H54 (cell line): ENCODE measurements around the gene C5orf58.

ENCODE experiments used
- DNase-seq: peaks from one replicate; pipeline ENCODE4 v3.0.0; 2011; ENCODE audit warnings: low spot score, mixed read lengths; ENCODE audit not compliant: insufficient read length
- FAIRE-seq: peaks from 3 replicates; lab custom pipeline; 2011; peaks lifted over from hg19 to GRCh38; lab: Jason Lieb, UNC
- POLR2A ChIP-seq: IDR thresholded peaks from 2 replicates; pipeline ENCODE4 v1.6.1; 2011; ENCODE audit warnings: low read depth, mild to moderate bottlenecking, low read length

The C5orf58 gene

DNA sequence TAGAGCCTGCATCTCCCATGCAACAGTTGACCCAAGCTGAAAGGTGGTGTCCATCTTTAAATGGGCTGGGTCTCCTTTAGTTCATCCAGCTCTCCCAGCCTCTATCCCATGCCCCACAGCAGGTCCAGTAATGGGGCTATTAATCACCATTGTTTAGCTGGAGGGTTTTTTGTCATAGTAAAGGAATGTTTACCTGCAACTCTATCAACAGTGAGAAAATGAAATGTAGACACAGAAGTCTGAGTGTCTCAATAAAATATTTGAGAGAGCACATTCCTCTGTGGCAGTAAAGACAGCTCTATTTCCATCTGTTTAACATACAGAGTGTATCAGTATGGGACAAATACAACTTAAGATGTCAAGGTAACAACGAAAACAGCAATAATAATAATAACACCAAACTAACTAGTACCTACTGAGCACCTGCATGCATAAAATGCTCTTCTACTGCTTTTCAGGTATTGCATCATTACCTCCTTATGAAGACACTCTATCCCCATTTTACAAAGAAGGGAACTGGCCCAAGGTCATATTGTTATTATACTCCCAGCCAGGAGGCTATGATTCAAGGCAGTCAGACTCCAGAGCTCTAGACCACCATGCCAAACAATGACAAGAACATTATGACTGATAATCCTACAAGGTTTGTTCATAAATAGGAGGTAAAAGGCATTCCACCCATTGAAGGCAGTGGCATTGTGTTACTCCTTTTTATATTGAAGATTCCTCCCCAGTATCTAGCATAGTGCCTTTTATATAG, 21.0 kb upstream of the C5orf58 start:
- TF ChIP-seq POLR2A: no peak
- DNase-seq: no peak
- no peak for FAIRE-seq

DNA sequence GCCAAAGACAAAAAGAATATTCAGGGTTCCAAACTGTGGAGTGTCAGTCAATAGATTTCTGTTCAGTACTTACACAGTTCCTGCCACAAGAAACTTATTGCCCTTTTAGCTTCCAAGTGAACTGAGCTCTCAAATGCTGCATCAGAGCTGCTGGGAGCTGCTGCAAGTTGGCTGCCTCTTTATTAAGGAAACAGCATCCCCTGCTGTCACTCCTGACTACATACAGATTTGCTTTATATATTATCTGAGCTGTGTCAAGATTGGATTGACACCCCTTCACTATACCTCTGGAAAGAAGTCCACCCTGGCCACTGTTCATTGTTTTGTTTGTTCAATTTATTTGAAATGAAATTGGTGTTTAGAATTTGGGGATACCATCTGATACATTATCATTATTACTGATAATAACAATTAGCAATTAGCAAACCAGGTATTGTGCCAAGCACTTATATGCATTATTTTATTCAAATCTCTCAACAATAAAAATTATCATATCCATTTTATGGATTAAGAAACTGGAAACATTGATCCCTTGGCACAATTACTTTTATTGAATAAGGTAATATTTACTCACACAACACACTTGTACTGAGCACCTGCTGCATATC, 16.4 kb upstream of the C5orf58 start:
- TF ChIP-seq POLR2A: no peak
- DNase-seq (peak; percentile 25), FAIRE-seq (no peak)

DNA sequence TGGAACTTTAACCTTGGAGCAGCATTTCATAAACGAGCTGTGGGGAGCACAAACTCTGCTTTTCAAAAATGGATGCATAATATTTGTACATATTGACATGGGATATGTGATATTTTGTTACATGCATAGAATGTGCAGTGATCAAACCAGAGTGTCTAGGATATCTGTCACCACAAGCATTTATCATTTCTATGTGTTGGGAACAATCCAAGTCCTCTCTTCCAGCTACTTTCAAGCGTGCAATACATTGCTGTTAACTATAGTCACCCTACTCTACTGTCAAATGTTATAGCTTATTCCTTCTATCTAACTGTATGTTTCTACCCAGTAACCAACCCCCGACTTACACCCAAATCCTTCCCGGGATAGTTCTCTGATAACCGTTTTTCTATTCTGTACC, 15.0 kb upstream of the C5orf58 start:
- FAIRE-seq (no peak), DNase-seq (no peak)
- no peak for TF ChIP-seq POLR2A

- TF ChIP-seq POLR2A: no peak
- FAIRE-seq (no peak), DNase-seq (no peak)
Observed at GRCh38 chr5:170218726-170219125, 14.1 kb upstream of the C5orf58 start.

DNA sequence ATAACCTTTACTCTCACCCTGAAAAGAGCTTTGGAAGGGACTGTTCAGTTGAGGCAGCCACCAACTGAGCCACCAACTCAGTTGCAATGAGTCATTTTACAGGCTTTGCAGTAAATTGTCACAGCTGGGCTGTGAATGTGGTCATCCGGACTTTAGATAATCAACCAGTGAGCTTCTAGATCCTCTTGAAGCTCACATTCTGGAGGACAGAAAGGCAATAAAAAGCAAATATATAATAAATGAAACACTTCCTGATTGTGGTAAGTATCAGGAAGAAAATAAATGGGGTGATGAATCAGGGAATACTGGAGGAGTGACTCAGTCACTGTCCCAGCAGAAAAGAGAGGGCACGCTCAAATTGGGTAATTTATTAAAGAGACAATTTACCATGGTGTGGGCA, 13.2 kb upstream of the C5orf58 start:
- no peak for TF ChIP-seq POLR2A
- FAIRE-seq: no peak
- DNase-seq: peak; percentile 44

GRCh38 chr5:170220191-170220590, 12.6 kb upstream of the C5orf58 start:
- DNase-seq: no peak
- no peak for FAIRE-seq
- no peak for TF ChIP-seq POLR2A

DNA sequence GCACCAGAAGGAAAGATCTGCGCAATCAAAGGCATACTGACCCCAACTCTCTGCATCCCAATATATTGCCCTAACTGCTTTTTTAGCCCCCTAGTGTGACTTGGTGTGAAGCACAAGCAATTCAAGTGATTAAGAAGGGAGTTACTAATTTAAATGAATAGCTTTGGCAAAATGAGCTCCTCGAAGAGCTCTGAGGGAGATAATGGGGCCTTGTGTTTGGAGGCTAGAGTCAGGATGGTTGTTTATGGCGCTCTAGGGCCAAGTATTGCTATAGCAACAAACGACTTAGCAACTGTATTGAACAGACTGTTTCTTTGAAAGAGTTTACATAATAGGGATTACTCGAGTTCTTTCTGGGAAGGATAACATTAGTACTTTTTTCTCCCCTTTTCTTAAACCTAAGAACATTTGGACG, 11.5 kb upstream of the C5orf58 start:
- FAIRE-seq (no peak), DNase-seq (no peak)
- no peak for TF ChIP-seq POLR2A

- no peak for FAIRE-seq
- no peak for TF ChIP-seq POLR2A
- DNase-seq: no peak
Observed at GRCh38 chr5:170223360-170223759, 9.4 kb upstream of the C5orf58 start.

- no peak for TF ChIP-seq POLR2A
- FAIRE-seq: no peak
- DNase-seq: no peak
Observed at GRCh38 chr5:170223906-170224305, 8.9 kb upstream of the C5orf58 start.

- no peak for TF ChIP-seq POLR2A
- DNase-seq: peak; percentile 47
- peak; percentile 48 for FAIRE-seq
Observed at GRCh38 chr5:170225326-170226128, 7.3 kb upstream of the C5orf58 start.

- DNase-seq: no peak
- no peak for FAIRE-seq
- TF ChIP-seq POLR2A: no peak
Observed at GRCh38 chr5:170226129-170226615, 6.6 kb upstream of the C5orf58 start.

DNA sequence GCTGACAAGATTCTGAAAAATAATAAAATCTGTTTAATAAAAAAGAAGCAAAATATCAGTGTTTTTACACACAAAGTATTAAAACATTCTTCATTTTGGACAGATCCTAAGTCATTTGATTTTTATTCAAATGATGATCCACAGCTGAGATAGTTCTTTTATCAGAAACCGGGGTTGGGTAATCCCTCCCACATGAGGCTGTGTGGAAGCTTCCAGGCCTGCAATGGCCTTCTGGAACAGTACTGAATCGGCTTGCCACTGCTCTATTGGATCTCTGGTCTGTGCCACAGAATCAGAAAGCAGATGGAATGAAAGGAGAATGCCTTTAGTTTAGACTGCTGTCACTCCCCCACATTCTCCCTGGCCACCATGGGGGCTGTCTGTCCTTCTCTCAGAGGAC, 6.1 kb upstream of the C5orf58 start:
- no peak for TF ChIP-seq POLR2A

DNA sequence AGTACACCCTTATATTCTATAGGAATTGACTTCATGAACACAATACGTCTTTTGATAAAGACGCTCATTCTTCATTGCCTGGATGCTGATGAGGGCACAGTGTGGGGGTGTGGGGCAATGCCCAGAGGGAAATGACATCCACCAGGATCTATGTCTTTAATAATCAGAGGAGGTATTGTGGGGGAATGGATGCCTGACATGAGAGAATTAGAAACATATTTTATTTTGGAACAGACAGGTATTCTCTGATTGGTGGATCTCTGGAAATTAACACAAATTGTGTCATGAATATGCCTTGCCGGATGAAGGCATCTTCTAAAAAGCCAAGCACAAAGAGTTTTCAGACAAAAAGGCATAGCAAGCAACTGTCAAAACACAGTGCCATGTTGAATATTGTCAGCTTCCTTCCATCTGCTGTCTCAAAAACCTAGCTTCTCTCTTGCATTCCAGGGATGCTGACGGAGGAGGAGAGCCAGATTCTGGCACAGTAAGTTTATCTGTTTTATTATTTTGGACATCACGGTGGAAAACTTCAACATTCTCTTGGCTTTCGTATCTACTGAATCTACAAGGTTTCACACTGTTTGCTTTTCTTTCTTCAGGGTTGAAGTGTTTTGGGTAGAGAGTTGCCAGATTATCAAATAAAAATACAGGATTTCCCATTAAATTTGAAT, 3.9 kb upstream of the C5orf58 start:
- no peak for TF ChIP-seq POLR2A
- DNase-seq: no peak
- FAIRE-seq: no peak

More for the DNA sequence above, 6.1 kb upstream of the C5orf58 start:
- DNase-seq (no peak), FAIRE-seq (no peak)
